ENCODE measurements around the gene RPL37. TPM values are rescaled to one million over a fixed set of nuclear protein-coding genes. Genes with fewer than 3 reads are reported as not detected.

Gene RPL37
- total and polyA plus RNA-seq, 9 of the 15 experiments (the other 6 are each of a cell fraction or from before 2014, with no cell fraction given): 2,342 to 7,963 (median 4,091) TPM

DNA sequence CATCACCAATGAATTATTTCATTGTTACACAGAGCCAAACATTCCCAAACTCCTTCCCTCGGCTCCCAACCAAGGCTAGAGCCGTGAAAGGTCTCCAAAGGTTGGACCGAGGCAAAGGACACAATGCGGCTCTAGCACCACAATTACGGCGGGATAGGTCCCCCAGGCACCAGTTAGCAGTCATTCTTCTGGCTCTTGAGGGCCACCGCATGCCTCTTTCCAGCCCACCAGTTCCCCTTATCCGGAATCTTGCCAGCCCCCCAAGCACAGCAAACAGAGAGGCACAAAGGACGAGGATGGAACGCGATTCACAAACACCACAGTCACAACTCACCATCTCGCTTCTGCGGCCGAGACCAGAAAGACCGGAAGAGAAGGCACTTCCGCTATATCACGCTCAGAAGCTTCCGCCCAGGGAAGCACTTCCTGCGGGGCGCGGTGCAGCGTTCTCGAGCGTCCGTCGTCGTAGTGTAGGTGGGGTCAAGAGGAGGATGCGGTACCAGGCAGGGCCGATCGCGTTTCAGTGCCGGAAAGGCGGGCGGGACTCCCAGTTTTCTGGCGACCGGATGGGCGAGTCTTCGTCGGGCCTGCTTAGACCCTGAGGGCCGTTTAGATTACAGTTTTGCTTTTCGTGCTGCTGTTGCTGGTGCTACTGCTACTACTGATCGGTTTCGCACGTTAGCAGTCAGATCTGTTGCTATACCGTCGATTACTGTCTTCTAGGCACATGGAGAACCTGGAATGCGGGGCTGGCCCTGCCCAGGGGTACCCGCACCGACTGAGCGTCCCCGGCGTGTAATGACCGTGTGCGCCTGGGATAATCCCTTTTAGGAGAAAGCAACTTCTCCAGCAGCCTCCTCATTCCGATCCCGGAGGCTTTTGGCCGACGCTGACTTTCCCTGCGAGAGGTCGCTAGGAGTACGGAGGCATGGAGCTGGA, at the start of gene RPL37 (continued):
- TF ChIP-seq ZNF695 (CRISPR knock-in tag; IDR thresholded peaks at IDR 0.05) (no peak; the same call in 1 of the 2 replicates), RCOR1 (IDR thresholded peaks at IDR 0.05; ENCODE audit: borderline replicate concordance in 1 of 2, low read depth in 2 of 2, low read length in 2 of 2) (peak in 1 of 2 experiments; percentile 91; a peak in 3 of 4 replicates), YY1 (IDR thresholded peaks at IDR 0.05; ENCODE audit: borderline replicate concordance in 1 of 3, control insufficient read depth in 1 of 3, extremely low read depth in 1 of 3, insufficient read depth in 3 of 3, insufficient read length in 1 of 3, insufficient replicate concordance in 2 of 3, low read depth in 1 of 3, low read length in 2 of 3) (peak; percentile 5 to 86 (median 86)), GATA2 (CRISPR knock-in tag; IDR thresholded peaks at IDR 0.05) (0 out of 2 replicates have a peak, but pooled peaks have one; percentile 8), ELF2 (CRISPR knock-in tag; IDR thresholded peaks at IDR 0.05) (peak; percentile 97), PTTG1 (tag; IDR thresholded peaks at IDR 0.05; ENCODE audit: low read depth) (no peak), HSF4 (CRISPR knock-in tag; IDR thresholded peaks at IDR 0.05; ENCODE audit: borderline replicate concordance) (no peak), ATF7 (IDR thresholded peaks at IDR 0.05) (peak; percentile 92)
- TF ChIP-seq, protein P1, sequence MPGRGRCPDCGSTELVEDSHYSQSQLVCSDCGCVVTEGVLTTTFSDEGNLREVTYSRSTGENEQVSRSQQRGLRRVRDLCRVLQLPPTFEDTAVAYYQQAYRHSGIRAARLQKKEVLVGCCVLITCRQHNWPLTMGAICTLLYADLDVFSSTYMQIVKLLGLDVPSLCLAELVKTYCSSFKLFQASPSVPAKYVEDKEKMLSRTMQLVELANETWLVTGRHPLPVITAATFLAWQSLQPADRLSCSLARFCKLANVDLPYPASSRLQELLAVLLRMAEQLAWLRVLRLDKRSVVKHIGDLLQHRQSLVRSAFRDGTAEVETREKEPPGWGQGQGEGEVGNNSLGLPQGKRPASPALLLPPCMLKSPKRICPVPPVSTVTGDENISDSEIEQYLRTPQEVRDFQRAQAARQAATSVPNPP (IDR thresholded peaks at IDR 0.05; ENCODE audit: borderline replicate concordance, insufficient read depth, insufficient read length): no peak
- TF ChIP-seq, protein P2, sequence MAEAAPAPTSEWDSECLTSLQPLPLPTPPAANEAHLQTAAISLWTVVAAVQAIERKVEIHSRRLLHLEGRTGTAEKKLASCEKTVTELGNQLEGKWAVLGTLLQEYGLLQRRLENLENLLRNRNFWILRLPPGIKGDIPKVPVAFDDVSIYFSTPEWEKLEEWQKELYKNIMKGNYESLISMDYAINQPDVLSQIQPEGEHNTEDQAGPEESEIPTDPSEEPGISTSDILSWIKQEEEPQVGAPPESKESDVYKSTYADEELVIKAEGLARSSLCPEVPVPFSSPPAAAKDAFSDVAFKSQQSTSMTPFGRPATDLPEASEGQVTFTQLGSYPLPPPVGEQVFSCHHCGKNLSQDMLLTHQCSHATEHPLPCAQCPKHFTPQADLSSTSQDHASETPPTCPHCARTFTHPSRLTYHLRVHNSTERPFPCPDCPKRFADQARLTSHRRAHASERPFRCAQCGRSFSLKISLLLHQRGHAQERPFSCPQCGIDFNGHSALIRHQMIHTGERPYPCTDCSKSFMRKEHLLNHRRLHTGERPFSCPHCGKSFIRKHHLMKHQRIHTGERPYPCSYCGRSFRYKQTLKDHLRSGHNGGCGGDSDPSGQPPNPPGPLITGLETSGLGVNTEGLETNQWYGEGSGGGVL (CRISPR knock-in tag; IDR thresholded peaks at IDR 0.05): no peak
- TF ChIP-seq, protein P3, sequence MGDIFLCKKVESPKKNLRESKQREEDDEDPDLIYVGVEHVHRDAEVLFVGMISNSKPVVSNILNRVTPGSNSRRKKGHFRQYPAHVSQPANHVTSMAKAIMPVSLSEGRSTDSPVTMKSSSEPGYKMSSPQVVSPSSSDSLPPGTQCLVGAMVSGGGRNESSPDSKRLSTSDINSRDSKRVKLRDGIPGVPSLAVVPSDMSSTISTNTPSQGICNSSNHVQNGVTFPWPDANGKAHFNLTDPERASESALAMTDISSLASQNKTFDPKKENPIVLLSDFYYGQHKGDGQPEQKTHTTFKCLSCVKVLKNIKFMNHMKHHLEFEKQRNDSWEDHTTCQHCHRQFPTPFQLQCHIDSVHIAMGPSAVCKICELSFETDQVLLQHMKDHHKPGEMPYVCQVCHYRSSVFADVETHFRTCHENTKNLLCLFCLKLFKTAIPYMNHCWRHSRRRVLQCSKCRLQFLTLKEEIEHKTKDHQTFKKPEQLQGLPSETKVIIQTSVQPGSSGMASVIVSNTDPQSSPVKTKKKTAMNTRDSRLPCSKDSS (IDR thresholded peaks at IDR 0.05; ENCODE audit: low read depth, partially characterized antibody): no peak
- TF ChIP-seq, protein P4, sequence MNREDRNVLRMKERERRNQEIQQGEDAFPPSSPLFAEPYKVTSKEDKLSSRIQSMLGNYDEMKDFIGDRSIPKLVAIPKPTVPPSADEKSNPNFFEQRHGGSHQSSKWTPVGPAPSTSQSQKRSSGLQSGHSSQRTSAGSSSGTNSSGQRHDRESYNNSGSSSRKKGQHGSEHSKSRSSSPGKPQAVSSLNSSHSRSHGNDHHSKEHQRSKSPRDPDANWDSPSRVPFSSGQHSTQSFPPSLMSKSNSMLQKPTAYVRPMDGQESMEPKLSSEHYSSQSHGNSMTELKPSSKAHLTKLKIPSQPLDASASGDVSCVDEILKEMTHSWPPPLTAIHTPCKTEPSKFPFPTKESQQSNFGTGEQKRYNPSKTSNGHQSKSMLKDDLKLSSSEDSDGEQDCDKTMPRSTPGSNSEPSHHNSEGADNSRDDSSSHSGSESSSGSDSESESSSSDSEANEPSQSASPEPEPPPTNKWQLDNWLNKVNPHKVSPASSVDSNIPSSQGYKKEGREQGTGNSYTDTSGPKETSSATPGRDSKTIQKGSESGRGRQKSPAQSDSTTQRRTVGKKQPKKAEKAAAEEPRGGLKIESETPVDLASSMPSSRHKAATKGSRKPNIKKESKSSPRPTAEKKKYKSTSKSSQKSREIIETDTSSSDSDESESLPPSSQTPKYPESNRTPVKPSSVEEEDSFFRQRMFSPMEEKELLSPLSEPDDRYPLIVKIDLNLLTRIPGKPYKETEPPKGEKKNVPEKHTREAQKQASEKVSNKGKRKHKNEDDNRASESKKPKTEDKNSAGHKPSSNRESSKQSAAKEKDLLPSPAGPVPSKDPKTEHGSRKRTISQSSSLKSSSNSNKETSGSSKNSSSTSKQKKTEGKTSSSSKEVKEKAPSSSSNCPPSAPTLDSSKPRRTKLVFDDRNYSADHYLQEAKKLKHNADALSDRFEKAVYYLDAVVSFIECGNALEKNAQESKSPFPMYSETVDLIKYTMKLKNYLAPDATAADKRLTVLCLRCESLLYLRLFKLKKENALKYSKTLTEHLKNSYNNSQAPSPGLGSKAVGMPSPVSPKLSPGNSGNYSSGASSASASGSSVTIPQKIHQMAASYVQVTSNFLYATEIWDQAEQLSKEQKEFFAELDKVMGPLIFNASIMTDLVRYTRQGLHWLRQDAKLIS (CRISPR knock-in tag; IDR thresholded peaks at IDR 0.05): peak; percentile 97; the same call in 1 of the 2 replicates
